GM19328 (cell line): ENCODE data around the gene NCBP2L.
A peak's percentile ranks its signal among the peaks of the same experiment; 100 is the strongest.

Source experiments
- ATAC-seq: cut with Tn5 transposase; IDR thresholded peaks from one replicate; pipeline ENCODE4 v1.9.1; 2021; ENCODE audit warnings: mild to moderate bottlenecking, moderate library complexity; ENCODE audit not compliant: unreplicated experiment

Gene NCBP2L

DNA sequence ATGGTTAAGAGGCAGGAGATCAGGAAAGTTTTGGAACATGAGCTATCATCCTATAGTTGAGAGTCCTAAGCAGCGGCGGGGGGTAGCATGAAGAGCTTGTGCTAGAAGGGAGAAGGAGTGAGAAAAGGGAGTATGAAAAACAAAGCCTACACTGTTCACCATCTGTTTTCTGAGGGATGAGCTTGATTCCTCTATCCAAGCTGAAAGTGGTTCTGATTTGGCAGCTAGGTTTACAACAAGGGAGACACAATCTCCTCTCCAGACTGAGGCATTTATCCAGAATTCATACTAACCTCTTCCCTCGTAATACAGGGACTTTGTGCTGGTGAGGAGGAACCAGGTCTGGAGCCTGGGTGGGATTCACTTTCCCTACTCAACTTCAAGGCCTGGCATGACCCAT is 25.5 kb upstream of the NCBP2L start:
- ATAC-seq: no peak

DNA sequence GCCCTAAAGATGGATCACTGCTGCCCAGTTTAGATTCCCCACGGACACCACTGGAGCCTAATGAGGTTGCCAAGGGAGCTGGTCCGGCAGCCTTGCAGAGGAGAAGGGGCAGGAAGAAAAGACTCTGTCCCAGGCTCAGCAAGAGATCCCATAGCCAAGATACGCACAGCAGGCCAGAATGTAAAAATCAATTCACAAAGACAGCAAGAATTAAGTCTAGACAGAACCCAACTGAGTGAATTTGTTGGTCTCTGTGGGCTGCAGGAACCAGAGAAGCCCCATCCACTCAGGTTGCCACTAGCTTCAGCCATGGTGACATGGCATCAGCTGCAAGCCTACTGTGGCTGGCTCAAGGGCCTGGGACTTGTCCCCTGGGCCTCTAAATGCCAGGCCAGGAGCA is 24.8 kb upstream of the NCBP2L start:
- ATAC-seq: no peak

DNA sequence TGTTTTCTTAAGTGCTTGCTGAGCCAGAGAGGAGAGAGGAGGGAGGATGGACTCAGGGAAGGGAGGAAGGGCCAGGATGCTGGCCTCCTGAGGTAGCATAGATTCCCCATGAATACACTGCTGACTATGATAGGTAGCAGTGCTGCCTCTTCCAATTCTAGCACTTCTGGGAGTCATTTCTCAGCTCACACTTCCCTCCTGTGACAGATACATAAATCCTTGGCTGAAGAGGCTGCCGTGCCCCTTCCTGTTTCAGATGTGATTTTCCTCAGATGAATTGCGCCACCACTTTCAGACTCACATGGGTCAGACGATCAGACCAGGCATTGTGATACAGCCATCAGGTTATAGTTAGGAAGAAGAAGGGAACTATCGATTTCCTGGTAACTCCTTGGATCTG is 24.3 kb upstream of the NCBP2L start:
- no peak for ATAC-seq

GRCh38 chrX:107755721-107756120 is 21.8 kb upstream of the NCBP2L start:
- ATAC-seq: no peak

GRCh38 chrX:107758231-107758766 is 19.2 kb upstream of the NCBP2L start:
- no peak for ATAC-seq

- no peak for ATAC-seq
Observed at GRCh38 chrX:107760304-107761077, 17.0 kb upstream of the NCBP2L start.

DNA sequence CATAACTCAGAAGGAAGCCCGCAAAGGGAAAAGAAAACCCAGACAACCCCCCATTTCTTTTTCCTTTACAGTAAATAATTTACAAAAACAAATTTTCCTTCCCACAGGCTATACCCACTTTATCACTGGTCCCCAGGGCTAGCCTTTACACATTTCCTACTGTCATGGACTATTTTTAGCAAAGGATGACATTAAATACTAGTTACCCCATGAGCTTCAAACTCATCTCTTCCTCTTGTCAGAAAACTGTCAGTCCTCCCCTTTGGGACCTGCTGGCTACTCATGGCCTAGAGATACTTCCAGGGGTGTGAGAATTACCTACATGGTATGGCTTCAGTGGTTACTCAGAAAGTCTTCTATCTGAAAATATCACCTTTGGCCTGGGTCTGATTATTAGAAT is 13.9 kb upstream of the NCBP2L start:
- ATAC-seq: no peak

- ATAC-seq: no peak
Observed at GRCh38 chrX:107764845-107765608, 12.5 kb upstream of the NCBP2L start.

DNA sequence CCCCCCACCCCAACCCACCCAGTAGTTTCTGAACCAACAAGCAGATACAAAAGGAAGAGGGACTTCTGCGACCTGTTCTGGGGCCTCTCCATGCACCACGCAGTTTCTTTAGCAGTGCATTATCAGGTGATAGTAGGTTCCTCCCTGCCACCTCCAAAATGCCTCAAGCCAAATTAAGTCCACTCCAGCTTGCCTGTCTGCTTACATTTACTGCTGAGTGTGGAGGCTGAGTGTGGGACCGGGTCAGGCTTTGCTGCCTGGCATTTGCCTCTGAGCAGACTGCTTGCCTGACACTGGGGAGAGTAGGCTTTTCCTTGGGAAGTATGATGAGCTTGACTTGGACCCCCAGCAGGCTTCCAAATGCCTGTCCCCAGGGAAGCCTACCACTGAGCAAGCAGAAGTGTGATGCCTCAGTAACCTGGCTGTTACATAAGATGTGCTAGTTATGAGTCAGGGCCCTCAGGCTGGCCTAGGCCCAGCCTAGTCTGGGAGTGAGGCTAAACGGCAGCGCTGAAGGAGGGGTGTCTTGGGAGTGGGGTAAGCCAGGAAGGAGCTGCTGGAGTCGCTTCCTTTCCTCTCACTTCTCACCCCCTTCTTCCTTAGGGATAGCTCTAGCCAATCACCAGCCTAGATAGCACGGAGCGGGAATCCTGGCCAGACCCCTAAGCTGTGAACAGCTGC is 10.9 kb upstream of the NCBP2L start:
- ATAC-seq: no peak

DNA sequence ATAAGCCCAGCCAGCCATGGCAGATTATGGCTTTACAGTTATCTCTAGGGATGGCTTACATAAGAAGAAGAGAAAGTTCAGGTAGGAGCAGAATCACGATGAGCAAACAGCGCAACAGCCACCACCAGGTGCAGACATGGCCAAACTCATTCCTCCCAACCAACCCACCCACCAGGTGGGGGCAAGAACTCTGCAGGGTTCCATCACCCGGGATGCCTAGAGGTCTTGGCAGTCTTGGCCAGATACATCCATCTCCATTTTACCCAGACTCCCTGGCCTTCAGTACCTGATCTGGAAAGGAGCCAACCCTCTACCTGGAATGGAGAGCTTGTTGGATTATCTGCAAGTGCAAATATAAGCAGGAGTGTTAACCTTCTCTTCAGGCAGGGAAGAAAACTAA is 9.5 kb upstream of the NCBP2L start:
- no peak for ATAC-seq

DNA sequence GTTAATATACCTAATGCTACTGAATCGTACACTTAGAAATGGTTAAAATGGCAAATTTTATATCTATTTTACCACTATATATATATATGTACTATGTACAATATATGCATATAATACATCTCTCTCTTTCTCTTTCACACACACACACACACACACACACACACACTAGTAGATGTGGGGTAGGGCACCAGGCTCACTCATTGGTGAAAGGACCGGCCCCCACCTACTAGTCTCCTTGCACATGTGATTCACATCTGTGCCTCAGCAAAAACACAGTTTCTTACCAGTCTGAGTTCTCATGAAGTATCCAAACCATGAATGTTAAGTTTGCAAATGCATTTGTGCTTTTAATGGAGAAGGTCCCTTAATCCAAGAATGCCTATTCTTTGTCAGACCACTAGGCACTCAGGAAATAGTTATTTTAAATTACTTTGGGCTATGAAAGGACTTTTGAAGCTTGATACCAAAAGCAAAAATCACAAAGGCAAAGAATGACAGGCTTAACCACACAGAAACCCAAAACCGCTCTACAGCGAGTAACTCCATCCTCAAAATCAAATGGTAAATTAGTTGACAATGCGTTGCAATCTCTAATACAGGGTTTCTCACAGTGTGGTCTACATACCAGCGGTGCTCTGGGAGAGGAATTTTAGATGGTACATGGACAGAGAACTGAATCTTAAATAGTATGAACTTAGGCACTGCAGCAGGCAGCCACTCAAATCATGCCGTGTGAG is 7.8 kb upstream of the NCBP2L start:
- no peak for ATAC-seq

DNA sequence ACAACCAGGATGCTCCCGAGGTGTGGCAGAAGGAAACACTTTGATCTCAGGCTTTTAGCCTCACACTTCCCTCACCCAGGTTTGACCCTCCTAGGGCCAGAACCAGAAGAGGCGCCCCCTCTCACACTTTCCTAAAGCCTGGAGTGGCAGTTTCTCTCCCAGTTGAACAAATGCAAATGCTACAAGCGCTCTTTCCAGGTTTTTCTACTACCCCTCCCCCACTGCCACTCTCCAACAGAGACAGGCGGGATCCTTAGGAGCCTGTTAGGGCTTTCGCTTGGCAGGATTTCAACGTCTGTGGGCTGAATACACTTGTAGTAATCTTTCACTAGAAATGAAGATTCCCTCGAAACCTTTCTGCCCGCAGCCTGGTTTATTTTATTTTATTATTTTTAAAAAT is 4.3 kb upstream of the NCBP2L start:
- ATAC-seq: no peak

GRCh38 chrX:107773906-107774435 is 3.6 kb upstream of the NCBP2L start:
- no peak for ATAC-seq

DNA sequence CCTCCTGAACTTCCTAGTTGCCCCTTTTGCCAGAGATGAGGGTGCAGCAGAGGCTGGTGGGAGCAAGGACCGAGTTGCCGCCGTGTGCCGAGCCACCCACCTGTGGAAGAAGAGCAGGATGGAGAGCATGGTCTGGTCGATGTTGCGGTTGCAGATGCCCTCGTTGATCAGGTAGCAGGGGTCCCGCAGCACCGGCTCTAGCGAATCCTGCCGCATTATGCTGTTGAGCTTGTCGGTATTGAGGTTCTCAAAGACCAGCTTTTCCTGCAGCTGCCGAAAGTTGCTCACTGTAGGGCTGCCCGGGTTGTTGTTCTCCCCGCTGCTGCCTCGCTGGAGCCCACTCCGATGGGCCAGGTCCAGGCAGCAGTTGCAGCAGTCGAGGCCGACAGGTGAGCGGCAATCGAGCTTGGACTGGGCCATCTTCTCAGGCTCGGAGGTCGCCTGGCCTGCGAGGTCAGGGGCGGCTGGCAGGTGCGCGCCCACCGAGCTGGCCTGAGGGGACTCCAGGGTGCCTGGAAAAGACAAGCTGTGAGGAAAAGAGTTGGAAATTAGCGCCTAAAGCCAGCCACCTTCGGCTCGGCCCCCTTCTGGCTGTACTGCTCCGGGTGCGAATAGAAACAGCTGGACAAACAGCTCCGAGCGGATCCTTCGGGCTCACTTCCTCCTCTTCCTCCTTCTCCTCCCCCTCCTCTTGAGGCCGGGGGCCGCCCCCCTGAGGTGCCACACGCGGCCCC is 2.4 kb upstream of the NCBP2L start:
- ATAC-seq: peak; percentile 6

- ATAC-seq: peak; percentile 41
Observed at GRCh38 chrX:107775734-107776511, 1.6 kb upstream of the NCBP2L start, which contains the start of gene TSC22D3. Gene TSC22D3, minus strand, starts transcription at chrX:107775787. Its CDS starts 368 bp downstream, at chrX:107775419.

DNA sequence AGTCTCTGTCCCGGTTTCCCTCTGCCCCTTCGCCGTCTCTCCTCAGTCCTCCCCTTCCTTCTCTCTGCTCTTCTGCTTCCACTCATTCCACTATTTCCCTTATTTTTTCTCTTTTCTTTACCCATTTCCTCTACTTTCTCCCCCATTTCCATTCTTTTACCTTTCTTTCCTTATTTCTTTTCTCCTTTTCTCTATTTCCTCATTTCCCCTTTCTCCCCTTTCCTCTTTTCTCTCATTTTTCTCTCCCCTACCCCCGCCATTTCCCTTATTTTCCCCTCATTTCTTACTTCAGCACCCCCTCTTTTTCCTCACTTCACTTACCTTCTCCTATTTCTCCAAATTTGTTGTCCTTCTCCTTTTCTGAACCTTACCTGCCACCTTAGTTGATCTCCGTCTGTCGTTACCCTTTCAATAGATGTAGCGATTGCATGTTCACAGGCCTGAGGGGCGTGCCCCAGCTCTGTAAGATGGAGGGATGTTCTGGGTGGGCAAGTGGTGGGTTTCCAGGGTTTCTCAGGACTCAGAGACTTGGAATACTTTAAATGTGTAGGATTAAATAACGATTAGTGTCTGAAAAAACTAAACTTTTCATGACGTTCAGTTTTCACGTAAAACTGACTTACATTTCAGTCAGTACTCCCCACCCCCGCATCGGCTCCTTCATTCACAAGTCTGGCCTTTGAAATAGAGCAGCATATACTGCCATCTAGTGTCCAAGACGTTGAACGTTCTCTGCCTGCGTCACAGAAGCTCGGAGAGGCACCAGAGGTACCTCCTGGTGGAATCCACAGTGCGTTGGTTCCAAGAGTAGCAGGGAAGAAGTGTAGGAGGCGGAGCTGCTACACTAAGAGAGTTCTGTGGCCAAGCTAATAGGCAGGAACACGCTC is 641 bp upstream of the NCBP2L start:
- ATAC-seq: peak; percentile 57

DNA sequence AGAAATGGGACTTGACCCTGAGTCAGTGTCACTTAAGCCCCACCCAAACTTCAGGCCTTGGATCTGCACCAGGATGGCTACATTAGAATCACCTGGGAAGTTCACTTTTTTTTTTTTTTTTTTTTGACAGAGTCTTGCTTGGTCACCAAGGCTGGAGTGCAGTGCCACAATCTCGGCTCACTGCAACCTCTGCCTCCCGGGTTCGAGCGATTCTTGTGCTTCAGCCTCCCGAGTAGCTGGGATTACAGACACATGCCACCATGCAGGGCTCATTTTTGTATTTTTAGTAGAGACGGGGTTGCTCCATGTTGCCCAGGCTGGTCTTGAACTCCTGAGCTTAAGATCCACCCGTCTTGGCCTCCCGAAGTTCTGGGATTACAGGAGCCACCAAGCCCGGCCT is 3.0 kb downstream of the NCBP2L start:
- no peak for ATAC-seq

DNA sequence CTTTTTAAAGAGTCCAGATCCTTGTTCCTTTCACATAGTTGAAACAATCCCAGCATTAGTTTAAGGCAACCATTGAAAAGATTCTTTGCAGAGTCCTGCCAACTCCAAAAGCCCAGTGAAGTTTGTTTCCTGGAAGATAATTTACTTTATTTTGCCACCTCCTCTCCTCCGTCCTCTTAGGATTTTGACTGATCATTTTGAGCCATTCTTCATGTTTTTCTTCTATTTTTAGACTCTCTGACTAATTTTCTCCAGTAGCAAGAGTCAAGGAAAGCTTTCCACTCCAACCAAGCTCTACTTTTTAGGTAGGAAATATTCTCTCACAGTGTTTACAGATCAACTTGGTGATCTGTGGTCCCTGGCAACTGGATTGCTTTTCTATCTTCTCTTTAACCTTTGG is 10.3 kb downstream of the NCBP2L start:
- no peak for ATAC-seq
